ENCODE results near the gene BLVRB. TPM values are rescaled to one million over a fixed set of nuclear protein-coding genes. Genes with fewer than 3 reads are reported as not detected.
A peak's percentile ranks its signal among the peaks of the same experiment; 100 is the strongest.

BLVRB gene
- total and polyA plus RNA-seq, 9 of the 15 experiments (the other 6 are each of a cell fraction or from before 2014, with no cell fraction given), result 81.1 to 749 (median 331) TPM

DNA sequence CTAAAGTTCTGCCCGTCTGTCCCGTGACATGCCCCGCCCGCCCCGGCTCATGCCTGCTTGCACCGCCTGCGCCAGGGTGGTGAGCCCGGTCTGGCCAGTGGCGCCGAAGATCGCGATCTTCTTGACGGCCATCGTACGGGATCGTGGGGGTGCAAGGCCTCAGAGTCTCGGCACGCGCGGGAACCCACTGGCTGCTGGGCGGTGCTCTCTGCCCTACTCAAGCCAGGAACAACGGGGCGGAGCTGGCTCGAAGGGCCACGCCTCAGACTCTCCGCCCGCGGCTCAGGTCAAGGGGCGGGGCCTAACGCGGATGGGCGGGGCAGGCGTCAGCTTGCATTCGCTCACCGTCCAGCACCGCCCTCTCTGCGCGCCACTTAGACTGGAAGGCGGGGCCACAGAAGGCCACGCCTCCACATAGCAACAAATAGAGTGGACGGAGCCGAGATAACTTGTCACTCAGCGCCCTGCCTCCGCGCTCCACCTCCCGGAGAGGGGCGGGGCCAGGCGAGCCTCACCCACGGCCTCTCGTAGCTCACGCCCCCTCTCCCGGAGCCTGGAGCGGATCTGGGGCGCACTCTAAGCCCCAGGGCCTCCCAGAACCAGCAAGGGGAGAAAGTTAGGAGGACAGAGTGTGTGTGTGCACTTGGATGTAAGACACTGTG is at the start of gene BLVRB (continued):
- TF ChIP-seq CHCHD3 (CRISPR knock-in tag; IDR thresholded peaks at IDR 0.05), result no peak
- peak in 1 of 2 experiments; percentile 25; a peak in 1 of 4 replicates for TF ChIP-seq RCOR1 (IDR thresholded peaks at IDR 0.05; ENCODE audit: borderline replicate concordance in 1 of 2, low read depth in 2 of 2, low read length in 2 of 2)
- TF ChIP-seq ZNF133 (CRISPR knock-in tag; IDR thresholded peaks at IDR 0.05), result no peak
- TF ChIP-seq ZFP1 (CRISPR knock-in tag; IDR thresholded peaks at IDR 0.05), result no peak
- 0 out of 2 replicates have a peak, but pooled peaks have one; percentile 30 for TF ChIP-seq SMAD3 (CRISPR knock-in tag; conservative IDR thresholded peaks at IDR 0.05)
- TF ChIP-seq, protein P1, sequence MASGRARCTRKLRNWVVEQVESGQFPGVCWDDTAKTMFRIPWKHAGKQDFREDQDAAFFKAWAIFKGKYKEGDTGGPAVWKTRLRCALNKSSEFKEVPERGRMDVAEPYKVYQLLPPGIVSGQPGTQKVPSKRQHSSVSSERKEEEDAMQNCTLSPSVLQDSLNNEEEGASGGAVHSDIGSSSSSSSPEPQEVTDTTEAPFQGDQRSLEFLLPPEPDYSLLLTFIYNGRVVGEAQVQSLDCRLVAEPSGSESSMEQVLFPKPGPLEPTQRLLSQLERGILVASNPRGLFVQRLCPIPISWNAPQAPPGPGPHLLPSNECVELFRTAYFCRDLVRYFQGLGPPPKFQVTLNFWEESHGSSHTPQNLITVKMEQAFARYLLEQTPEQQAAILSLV (tag; IDR thresholded peaks at IDR 0.05), result no peak
- peak; percentile 6; the same call in 1 of the 2 replicates for TF ChIP-seq HCFC1 (IDR thresholded peaks at IDR 0.05; ENCODE audit: low read depth, low read length)
- TF ChIP-seq, protein P2, sequence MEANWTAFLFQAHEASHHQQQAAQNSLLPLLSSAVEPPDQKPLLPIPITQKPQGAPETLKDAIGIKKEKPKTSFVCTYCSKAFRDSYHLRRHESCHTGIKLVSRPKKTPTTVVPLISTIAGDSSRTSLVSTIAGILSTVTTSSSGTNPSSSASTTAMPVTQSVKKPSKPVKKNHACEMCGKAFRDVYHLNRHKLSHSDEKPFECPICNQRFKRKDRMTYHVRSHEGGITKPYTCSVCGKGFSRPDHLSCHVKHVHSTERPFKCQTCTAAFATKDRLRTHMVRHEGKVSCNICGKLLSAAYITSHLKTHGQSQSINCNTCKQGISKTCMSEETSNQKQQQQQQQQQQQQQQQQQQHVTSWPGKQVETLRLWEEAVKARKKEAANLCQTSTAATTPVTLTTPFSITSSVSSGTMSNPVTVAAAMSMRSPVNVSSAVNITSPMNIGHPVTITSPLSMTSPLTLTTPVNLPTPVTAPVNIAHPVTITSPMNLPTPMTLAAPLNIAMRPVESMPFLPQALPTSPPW (CRISPR knock-in tag; IDR thresholded peaks at IDR 0.05), result peak; percentile 11; the same call in 1 of the 2 replicates
- TF ChIP-seq PYGO2 (tag; IDR thresholded peaks at IDR 0.05), result no peak
- no peak for TF ChIP-seq IRF2 (CRISPR knock-in tag; IDR thresholded peaks at IDR 0.05)
- TF ChIP-seq, protein P3, sequence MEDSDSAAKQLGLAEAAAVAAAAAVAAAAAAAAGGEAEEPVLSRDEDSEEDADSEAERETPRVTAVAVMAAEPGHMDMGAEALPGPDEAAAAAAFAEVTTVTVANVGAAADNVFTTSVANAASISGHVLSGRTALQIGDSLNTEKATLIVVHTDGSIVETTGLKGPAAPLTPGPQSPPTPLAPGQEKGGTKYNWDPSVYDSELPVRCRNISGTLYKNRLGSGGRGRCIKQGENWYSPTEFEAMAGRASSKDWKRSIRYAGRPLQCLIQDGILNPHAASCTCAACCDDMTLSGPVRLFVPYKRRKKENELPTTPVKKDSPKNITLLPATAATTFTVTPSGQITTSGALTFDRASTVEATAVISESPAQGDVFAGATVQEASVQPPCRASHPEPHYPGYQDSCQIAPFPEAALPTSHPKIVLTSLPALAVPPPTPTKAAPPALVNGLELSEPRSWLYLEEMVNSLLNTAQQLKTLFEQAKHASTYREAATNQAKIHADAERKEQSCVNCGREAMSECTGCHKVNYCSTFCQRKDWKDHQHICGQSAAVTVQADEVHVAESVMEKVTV (CRISPR knock-in tag; IDR thresholded peaks at IDR 0.05), result no peak
- TF ChIP-seq DIDO1 (tag; IDR thresholded peaks at IDR 0.05; ENCODE audit: low read depth), result no peak
- no peak for TF ChIP-seq ETV6 (IDR thresholded peaks at IDR 0.05; ENCODE audit: borderline replicate concordance in 1 of 2, low read depth in 2 of 2, low read length in 1 of 2)
- TF ChIP-seq ETV6 (CRISPR knock-in tag; IDR thresholded peaks at IDR 0.05; ENCODE audit: borderline replicate concordance), result no peak
- TF ChIP-seq MTA1 (IDR thresholded peaks at IDR 0.05; ENCODE audit: borderline replicate concordance), result peak; percentile 22; the same call in 1 of the 2 replicates
- TF ChIP-seq C11orf30 (IDR thresholded peaks at IDR 0.05; ENCODE audit: low read depth), result no peak
- TF ChIP-seq PURB (CRISPR knock-in tag; IDR thresholded peaks at IDR 0.05; ENCODE audit: low read depth), result no peak
- no peak for TF ChIP-seq DPF2 (IDR thresholded peaks at IDR 0.05)
- no peak for TF ChIP-seq SOX6 (IDR thresholded peaks at IDR 0.05)
- TF ChIP-seq, protein P4, sequence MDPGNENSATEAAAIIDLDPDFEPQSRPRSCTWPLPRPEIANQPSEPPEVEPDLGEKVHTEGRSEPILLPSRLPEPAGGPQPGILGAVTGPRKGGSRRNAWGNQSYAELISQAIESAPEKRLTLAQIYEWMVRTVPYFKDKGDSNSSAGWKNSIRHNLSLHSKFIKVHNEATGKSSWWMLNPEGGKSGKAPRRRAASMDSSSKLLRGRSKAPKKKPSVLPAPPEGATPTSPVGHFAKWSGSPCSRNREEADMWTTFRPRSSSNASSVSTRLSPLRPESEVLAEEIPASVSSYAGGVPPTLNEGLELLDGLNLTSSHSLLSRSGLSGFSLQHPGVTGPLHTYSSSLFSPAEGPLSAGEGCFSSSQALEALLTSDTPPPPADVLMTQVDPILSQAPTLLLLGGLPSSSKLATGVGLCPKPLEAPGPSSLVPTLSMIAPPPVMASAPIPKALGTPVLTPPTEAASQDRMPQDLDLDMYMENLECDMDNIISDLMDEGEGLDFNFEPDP (CRISPR knock-in tag; IDR thresholded peaks at IDR 0.05), result 0 out of 2 replicates have a peak, but pooled peaks have one; percentile 38
- TF ChIP-seq BRD4 (IDR thresholded peaks at IDR 0.05), result no peak
- TF ChIP-seq POLR3G (IDR thresholded peaks at IDR 0.05; ENCODE audit: extremely low read depth, insufficient read length, insufficient replicate concordance), result no peak
- peak; percentile 100 for TF ChIP-seq MEIS2 (IDR thresholded peaks at IDR 0.05; ENCODE audit: partially characterized antibody)

Data from K562 (cell line).